ENCODE results near the gene ALDH16A1.
A peak's percentile ranks its signal among the peaks of the same experiment; 100 is the strongest.

Gene ALDH16A1

DNA sequence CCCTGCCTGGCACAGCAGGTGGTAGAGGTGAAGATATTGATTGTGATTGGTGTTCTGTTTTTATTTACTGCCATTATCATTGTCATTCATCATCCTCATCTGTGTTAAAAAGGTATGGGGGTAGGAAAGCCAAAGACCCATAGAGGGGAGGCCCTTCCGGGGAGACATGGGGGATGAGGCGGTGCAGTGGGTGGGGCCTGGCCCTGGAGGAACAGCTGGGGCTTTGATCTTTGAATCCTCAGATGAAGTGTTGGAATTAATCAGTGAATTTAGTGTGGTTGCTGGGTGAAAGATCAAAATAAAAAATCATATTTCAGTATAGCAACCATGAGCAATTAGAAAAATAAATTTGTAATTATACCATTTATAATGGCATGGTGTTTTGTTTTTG, 37.2 kb upstream of the ALDH16A1 start:
- H3K27me3 ChIP-seq (ENCODE audit: control insufficient read depth, insufficient read depth, low read length) = peaks cover under 1% of the 10 kb centered on the region
- peaks cover 5% of the 10 kb centered on the region for H3K4me1 ChIP-seq (ENCODE audit: control insufficient read depth, low read depth, low read length)
- H3K27ac ChIP-seq (ENCODE audit: low read length) = no peak overlapping the region
- no peaks in the 10 kb centered on the region for H3K36me3 ChIP-seq (ENCODE audit: control insufficient read depth, low read depth, low read length)
- no peaks in the 10 kb centered on the region for H3K9me3 ChIP-seq (ENCODE audit: control insufficient read depth, low read depth, low read length)
- H3K4me3 ChIP-seq (ENCODE audit: low read length) = no peak overlapping the region
- H3K9ac ChIP-seq (ENCODE audit: low read length) = no peak overlapping the region

DNA sequence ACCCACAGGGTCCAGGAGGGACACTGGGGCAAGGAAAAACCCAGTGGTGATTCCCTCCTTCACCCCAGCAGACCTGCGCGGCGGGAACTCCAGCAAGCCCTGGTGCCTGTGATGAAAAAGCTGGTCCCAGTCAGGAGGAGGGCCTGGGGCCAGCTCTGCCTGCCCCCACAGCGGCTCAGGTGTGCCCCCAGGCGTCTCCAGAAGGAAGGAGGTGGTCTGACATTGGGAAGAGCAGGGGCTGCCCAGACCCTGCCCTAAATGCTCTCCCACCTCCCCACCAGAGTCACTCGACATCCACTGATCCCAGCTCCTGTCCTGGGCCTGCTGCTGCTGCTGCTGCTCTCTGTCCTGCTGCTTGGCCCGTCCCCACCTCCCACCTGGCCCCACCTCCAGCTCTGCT, 35.9 kb upstream of the ALDH16A1 start:
- peaks cover 6% of the 10 kb centered on the region for H3K4me1 ChIP-seq (ENCODE audit: control insufficient read depth, low read depth, low read length)
- peaks cover 13% of the 10 kb centered on the region for H3K27me3 ChIP-seq (ENCODE audit: control insufficient read depth, insufficient read depth, low read length)
- no peaks in the 10 kb centered on the region for H3K36me3 ChIP-seq (ENCODE audit: control insufficient read depth, low read depth, low read length)
- H3K9ac ChIP-seq (ENCODE audit: low read length) = no peak overlapping the region
- H3K4me3 ChIP-seq (ENCODE audit: low read length) = no peak overlapping the region
- H3K27ac ChIP-seq (ENCODE audit: low read length) = no peak overlapping the region
- H3K9me3 ChIP-seq (ENCODE audit: control insufficient read depth, low read depth, low read length) = no peaks in the 10 kb centered on the region

DNA sequence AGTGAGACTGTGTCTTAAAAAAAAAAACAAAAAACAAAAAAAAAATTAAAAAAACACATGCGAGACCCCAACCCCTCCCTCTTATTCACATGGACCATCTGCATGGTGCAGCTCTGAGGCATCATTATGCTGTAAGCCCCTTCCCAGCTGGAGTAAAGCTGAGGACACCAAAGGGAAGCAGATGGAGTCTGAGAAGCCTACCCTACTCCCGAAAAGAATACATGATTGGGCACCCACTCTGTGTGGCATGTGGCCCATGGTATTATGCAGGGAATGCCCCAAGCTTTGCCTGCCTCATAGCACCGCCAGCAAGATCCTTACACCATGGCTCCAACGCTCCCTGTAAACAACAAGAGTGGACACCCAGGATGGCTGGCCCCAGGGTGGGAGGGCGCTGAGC, 34.5 kb upstream of the ALDH16A1 start:
- peaks cover 27% of the 10 kb centered on the region for H3K27me3 ChIP-seq (ENCODE audit: control insufficient read depth, insufficient read depth, low read length)
- H3K9me3 ChIP-seq (ENCODE audit: control insufficient read depth, low read depth, low read length) = no peaks in the 10 kb centered on the region
- no peak overlapping the region for H3K4me3 ChIP-seq (ENCODE audit: low read length)
- no peak overlapping the region for H3K9ac ChIP-seq (ENCODE audit: low read length)
- H3K27ac ChIP-seq (ENCODE audit: low read length) = no peak overlapping the region
- H3K36me3 ChIP-seq (ENCODE audit: control insufficient read depth, low read depth, low read length) = no peaks in the 10 kb centered on the region
- peaks cover 6% of the 10 kb centered on the region for H3K4me1 ChIP-seq (ENCODE audit: control insufficient read depth, low read depth, low read length)

DNA sequence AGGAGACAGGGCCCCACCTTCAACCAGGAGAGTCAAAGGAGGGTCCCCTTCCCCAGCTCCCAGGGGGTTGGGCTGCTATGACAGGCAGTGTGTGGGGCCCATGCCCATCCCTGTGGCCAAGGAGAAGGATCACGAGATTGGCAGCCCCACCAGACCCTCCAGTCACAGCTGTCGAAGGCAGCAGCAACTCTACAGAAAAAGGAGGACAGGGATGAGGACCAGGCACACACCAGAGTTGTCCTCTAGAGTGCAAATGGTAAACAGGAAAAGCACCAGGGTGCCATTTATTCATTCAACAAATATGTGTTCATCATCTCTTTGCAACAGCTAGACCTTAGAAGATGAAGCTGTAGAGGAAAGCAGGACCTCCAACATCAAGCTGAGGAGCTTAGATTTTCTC, 33.9 kb upstream of the ALDH16A1 start:
- H3K27ac ChIP-seq (ENCODE audit: low read length) = no peak overlapping the region
- H3K36me3 ChIP-seq (ENCODE audit: control insufficient read depth, low read depth, low read length) = no peaks in the 10 kb centered on the region
- peaks cover 6% of the 10 kb centered on the region for H3K4me1 ChIP-seq (ENCODE audit: control insufficient read depth, low read depth, low read length)
- no peaks in the 10 kb centered on the region for H3K9me3 ChIP-seq (ENCODE audit: control insufficient read depth, low read depth, low read length)
- H3K4me3 ChIP-seq (ENCODE audit: low read length) = no peak overlapping the region
- no peak overlapping the region for H3K9ac ChIP-seq (ENCODE audit: low read length)
- H3K27me3 ChIP-seq (ENCODE audit: control insufficient read depth, insufficient read depth, low read length) = peaks cover 34% of the 10 kb centered on the region

DNA sequence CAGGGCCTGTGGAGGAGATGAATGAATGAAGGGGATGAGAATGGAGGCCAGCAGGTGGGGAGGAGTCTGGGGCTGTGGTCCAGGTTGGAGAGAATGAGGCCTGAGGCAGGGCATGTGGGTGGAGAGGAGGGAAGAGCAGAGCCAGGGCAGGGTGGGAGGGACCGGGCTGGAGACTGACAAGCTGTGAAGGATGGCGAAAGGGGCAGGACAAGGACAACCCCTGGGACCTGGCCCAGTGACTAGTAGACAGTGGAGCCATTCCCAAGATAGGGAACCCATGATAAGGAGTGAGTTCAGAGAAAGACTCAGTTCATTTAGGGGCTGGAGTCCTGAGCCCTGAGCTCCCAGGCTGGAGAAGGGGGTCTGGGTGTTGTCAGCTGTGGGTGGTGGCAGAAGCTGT, 32.8 kb upstream of the ALDH16A1 start:
- Histone ChIP-seq H3K9me3 (ENCODE audit: control insufficient read depth, low read depth, low read length) (no peaks in the 10 kb centered on the region), H3K4me1 (ENCODE audit: control insufficient read depth, low read depth, low read length) (peaks cover 7% of the 10 kb centered on the region), H3K27ac (ENCODE audit: low read length) (no peak overlapping the region), H3K36me3 (ENCODE audit: control insufficient read depth, low read depth, low read length) (no peaks in the 10 kb centered on the region), H3K27me3 (ENCODE audit: control insufficient read depth, insufficient read depth, low read length) (peaks cover 44% of the 10 kb centered on the region), H3K9ac (ENCODE audit: low read length) (no peak overlapping the region), H3K4me3 (ENCODE audit: low read length) (no peak overlapping the region)

DNA sequence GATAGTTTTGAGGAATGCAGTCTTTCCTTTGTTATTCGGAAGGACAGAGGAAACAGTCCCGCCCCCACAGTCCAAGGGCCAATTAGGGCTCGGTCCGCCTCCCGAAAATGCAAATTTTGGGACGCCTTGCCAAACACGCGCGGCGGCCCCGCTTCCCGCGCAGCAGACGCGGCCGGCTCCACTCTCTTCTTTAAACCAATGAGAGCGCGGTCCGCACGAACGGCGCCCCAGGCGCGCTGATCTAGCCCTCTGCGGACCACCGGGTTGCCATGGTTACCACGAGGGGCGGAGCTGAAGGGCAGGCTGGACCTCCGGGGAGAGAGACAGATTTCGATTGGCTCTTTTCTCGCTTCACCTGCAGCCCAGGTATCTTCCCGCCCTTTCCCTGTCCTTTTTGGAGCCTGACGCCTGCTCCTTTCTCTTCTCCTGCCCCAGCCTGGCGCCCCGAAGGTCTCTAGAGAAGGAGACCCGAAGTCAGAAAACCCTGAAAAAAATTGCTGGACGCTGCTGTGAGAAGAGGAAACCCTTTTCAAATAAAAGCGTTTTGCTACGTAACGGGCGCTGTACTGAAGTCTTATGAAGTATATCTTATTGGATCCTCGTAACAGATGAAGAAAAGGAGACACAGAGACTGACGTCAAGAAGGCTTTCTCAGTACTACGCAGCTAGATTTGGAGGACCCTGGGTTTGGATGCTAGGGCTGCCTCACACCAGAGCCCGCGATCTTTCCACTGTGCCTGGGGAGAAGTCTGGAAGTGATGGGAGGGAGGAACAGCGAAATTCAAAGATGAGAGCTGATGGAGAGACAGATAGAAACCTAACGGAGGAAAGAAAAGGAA, 31.8 kb upstream of the ALDH16A1 start:
- Histone ChIP-seq H3K9ac (ENCODE audit: low read length) (no peak overlapping the region), H3K4me1 (ENCODE audit: control insufficient read depth, low read depth, low read length) (peaks cover 12% of the 10 kb centered on the region), H3K4me3 (ENCODE audit: low read length) (no peak overlapping the region), H3K27ac (ENCODE audit: low read length) (no peak overlapping the region), H3K27me3 (ENCODE audit: control insufficient read depth, insufficient read depth, low read length) (peaks cover 55% of the 10 kb centered on the region), H3K9me3 (ENCODE audit: control insufficient read depth, low read depth, low read length) (no peaks in the 10 kb centered on the region), H3K36me3 (ENCODE audit: control insufficient read depth, low read depth, low read length) (no peaks in the 10 kb centered on the region)

DNA sequence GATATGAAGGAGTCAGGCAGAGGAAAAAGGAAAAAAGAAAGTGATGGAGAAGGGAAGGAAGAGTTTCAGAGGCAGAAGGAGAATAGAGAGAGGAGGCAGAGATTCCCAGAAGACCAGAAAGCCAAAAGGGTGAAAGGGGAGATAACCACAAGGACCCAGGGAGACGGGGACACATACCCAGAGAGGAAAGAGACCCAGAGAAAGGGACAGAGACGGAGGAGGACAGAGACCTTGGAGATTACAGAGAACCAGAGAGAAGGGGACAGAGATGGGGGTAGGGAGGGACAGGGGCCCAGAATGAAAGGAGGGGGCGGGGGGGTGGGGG, 31.2 kb upstream of the ALDH16A1 start:
- H3K4me1 ChIP-seq (ENCODE audit: control insufficient read depth, low read depth, low read length) = peaks cover 17% of the 10 kb centered on the region
- H3K36me3 ChIP-seq (ENCODE audit: control insufficient read depth, low read depth, low read length) = no peaks in the 10 kb centered on the region
- H3K9ac ChIP-seq (ENCODE audit: low read length) = no peak overlapping the region
- H3K27me3 ChIP-seq (ENCODE audit: control insufficient read depth, insufficient read depth, low read length) = peaks cover 61% of the 10 kb centered on the region
- no peaks in the 10 kb centered on the region for H3K9me3 ChIP-seq (ENCODE audit: control insufficient read depth, low read depth, low read length)
- no peak overlapping the region for H3K27ac ChIP-seq (ENCODE audit: low read length)
- H3K4me3 ChIP-seq (ENCODE audit: low read length) = no peak overlapping the region

DNA sequence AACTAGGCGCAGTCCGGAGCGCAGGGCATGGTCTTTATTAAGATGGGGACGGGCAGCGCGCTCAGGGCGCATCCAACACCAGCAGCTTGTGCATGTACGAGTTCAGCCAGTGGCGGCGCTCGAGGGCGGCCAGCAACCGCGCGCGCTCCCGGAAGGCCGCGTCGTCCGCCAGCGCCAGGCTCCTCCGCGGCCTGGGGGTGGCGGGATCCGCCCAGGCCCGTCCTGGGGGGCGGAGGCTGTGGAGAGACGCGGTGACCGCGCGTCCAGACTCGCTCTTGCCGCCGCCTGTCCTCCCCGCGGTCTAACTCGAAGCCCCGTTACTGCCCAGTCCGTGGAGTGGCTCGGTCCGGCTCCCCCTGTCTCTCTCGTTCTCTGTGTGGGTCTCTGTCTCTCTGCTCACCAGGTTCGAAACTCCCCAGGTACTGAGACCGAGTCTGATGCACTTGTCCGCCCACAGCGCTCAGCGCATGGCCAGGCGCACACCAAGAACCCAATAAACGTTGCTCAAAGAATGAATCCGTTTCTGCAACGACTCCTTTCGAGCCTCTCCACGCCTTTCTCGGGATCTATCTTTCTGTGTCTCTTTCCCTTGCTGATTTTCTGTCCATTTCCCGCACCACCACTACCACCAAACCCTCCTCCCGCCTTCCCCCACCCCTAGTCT, 30.5 kb upstream of the ALDH16A1 start:
- Histone ChIP-seq H3K9ac (ENCODE audit: low read length) (no peak overlapping the region), H3K9me3 (ENCODE audit: control insufficient read depth, low read depth, low read length) (no peaks in the 10 kb centered on the region), H3K27me3 (ENCODE audit: control insufficient read depth, insufficient read depth, low read length) (peaks cover 68% of the 10 kb centered on the region), H3K27ac (ENCODE audit: low read length) (no peak overlapping the region), H3K4me1 (ENCODE audit: control insufficient read depth, low read depth, low read length) (peaks cover 18% of the 10 kb centered on the region), H3K4me3 (ENCODE audit: low read length) (peak overlapping the region; percentile 31), H3K36me3 (ENCODE audit: control insufficient read depth, low read depth, low read length) (no peaks in the 10 kb centered on the region)

DNA sequence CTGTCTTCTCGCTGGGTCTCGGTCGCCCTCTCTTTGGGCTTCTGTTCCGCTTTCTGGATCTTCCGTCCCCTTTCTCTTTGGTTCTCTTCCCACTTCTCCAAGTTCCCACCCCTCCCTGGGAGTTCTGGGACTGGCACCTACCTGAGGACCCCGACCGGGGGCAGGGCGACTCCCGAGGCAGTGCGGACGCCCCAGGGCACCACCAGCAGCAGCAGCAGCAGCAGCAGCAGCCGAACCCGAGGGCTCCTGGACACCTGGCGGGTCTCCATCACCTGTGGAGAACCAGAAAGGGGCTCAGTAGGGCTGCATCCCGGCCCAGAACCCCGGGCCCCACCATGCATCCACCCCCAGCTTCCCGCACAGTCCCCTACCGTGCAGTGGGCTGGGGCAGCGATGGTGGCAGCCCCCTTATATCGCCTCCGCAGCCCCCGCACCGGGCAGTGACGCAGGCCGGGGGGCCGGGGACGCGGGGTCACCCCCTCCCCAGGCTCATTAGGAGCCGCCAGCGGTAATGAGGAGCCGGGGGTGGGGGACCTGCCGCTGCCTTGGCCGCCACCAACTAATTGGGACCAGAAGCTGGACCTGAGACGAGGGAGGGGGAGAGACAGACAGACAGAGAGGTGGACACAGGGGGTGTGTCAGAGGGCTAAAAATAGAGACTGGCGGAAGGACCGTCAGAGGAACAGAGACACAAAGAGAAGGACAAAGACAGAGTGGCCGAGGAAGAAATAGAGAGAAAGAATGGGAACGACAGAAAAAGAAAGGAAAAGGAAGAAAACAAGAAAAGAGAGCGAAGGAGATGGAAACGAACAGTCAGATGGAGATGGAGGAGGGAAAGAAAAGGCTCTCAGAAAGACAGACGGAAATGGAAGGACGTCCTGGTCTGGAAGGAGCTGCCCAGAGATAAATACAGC, 29.7 kb upstream of the ALDH16A1 start, which contains the start of gene PTH2:
TSS of gene PTH2 (minus strand) at position 371 of the 914 bp plus-strand sequence. CDS start at position 269, 102 bp downstream.
- Histone ChIP-seq H3K36me3 (ENCODE audit: control insufficient read depth, low read depth, low read length) (no peaks in the 10 kb centered on the region), H3K9me3 (ENCODE audit: control insufficient read depth, low read depth, low read length) (no peaks in the 10 kb centered on the region), H3K27me3 (ENCODE audit: control insufficient read depth, insufficient read depth, low read length) (peaks cover 69% of the 10 kb centered on the region), H3K9ac (ENCODE audit: low read length) (no peak within 1 kb of the TSS), H3K4me3 (ENCODE audit: low read length) (peak within 1 kb of the TSS; percentile 31), H3K27ac (ENCODE audit: low read length) (no peak within 1 kb of the TSS), H3K4me1 (ENCODE audit: control insufficient read depth, low read depth, low read length) (peaks cover 18% of the 10 kb centered on the region)

DNA sequence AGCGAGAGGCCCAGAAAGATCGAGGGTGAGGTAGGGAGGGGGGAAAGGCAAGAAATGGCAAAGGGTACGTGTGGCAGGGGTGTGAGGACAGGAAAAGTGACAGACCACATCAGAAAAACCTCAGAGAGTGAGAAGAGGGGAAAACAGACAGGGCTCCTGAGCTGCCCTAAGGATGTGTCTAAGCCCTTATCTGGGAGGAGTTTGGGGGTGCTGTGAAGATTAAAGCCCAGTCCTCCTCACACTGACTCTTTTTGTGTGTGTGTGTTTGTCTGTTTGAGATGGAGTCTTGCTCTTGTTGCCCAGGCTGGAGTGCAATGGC, 29.1 kb upstream of the ALDH16A1 start:
- Histone ChIP-seq H3K27me3 (ENCODE audit: control insufficient read depth, insufficient read depth, low read length) (peaks cover 69% of the 10 kb centered on the region), H3K4me1 (ENCODE audit: control insufficient read depth, low read depth, low read length) (peaks cover 22% of the 10 kb centered on the region), H3K9me3 (ENCODE audit: control insufficient read depth, low read depth, low read length) (no peaks in the 10 kb centered on the region), H3K27ac (ENCODE audit: low read length) (no peak overlapping the region), H3K9ac (ENCODE audit: low read length) (no peak overlapping the region), H3K4me3 (ENCODE audit: low read length) (no peak overlapping the region), H3K36me3 (ENCODE audit: control insufficient read depth, low read depth, low read length) (no peaks in the 10 kb centered on the region)

DNA sequence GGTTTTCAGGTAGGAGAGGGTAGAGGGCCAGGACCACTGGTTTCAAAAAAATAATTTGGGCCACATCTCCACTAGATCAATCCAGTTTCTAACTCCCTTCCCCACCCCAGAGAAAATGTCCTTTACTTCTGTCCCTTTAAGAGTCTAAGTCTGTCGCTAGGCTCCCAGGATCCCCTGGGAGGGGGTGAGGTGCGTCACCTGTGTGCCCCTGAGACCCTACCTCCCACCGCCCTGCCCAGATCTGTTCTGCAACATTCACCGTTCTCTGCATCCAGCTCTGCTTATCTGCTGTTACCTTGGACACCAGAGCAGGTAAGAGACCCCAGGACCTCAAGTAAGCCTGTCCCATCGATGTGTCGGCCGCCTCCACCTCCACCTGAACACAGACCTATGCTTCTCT, 27.8 kb upstream of the ALDH16A1 start, which contains the start of gene GFY:
TSS of gene GFY (plus strand) at position 211 of the 400 bp plus-strand sequence. CDS start 1,043 bp downstream, outside the sequence.
- H3K36me3 ChIP-seq (ENCODE audit: control insufficient read depth, low read depth, low read length) = no peaks in the 10 kb centered on the region
- H3K4me3 ChIP-seq (ENCODE audit: low read length) = peak within 1 kb of the TSS; percentile 32
- H3K4me1 ChIP-seq (ENCODE audit: control insufficient read depth, low read depth, low read length) = peaks cover 22% of the 10 kb centered on the region
- H3K27ac ChIP-seq (ENCODE audit: low read length) = no peak within 1 kb of the TSS
- peaks cover 79% of the 10 kb centered on the region for H3K27me3 ChIP-seq (ENCODE audit: control insufficient read depth, insufficient read depth, low read length)
- no peaks in the 10 kb centered on the region for H3K9me3 ChIP-seq (ENCODE audit: control insufficient read depth, low read depth, low read length)
- H3K9ac ChIP-seq (ENCODE audit: low read length) = no peak within 1 kb of the TSS

All from iPS-18a (cell line).